ENCODE data around the gene PRKAR1B.
A peak's percentile ranks its signal among the peaks of the same experiment; 100 is the strongest.

The PRKAR1B gene

DNA sequence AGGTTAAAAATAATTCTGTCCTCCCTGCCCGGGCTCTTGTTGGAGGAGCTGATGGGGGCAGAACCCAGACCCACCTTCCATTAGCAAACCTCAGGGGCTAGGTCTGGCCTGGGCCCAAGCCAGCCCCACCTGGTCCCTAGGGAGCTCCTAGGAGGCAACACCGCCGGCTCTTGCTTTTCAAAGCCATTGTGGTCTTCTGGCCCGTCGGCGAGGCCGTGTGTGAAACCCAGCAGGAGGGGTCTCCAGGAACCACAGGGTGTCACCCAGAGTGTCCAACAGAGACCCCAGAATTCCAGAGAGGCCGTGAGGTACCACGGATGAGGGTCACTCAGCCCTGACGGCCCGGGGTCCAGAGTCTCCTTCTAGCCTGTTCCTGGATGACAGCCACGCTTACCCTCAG lies 190.8 kb downstream of the PRKAR1B start:
- H3K4me3 ChIP-seq (ENCODE audit: low read length in 2 of 2), result no peak overlapping the region
- H3K27ac ChIP-seq (replicated peaks; ENCODE audit: low read length), result no peak overlapping the region
- no peak for DNase-seq (ENCODE audit: low spot score)
- H3K9me3 ChIP-seq (replicated peaks in 1 of 2; ENCODE audit: control insufficient read depth in 2 of 2, insufficient read depth in 1 of 2, low read depth in 1 of 2, low read length in 2 of 2), result peaks cover 0 to 2% of the 10 kb centered on the region in 2 donors
- no peak overlapping the region for H2AFZ ChIP-seq (ENCODE audit: low read length)
- no peak overlapping the region for H2BK15ac ChIP-seq (ENCODE audit: low read length)
- H3K9ac ChIP-seq (ENCODE audit: low read depth, low read length, poor library complexity), result no peak overlapping the region
- no peaks in the 10 kb centered on the region for H3K36me3 ChIP-seq (replicated peaks in 1 of 2; ENCODE audit: control insufficient read depth in 2 of 2, insufficient read depth in 2 of 2, low read length in 2 of 2)
- peak overlapping the region; percentile 46 for H2AK5ac ChIP-seq (ENCODE audit: low read depth, low read length)
- no peak overlapping the region for H4K8ac ChIP-seq (ENCODE audit: low read depth, low read length)
- peaks cover 0 to 25% (median 0%) of the 10 kb centered on the region in 3 experiments for H3K27me3 ChIP-seq (ENCODE audit: control insufficient read depth in 3 of 3, insufficient read depth in 3 of 3, low read depth in 1 of 3, low read length in 3 of 3)
- H3K4ac ChIP-seq (ENCODE audit: low read length), result no peak overlapping the region
- H3K14ac ChIP-seq (ENCODE audit: low read length), result no peak overlapping the region
- peak overlapping the region; percentile 82 for H2BK5ac ChIP-seq (ENCODE audit: low read length)
- H3K23ac ChIP-seq (ENCODE audit: low read depth, low read length, poor library complexity), result no peak overlapping the region
- peak overlapping the region; percentile 61 for H2BK120ac ChIP-seq (ENCODE audit: low read depth, low read length)
- WGBS, 2 donors (ENCODE audit: extremely low coverage in 2 of 2, insufficient read length in 2 of 2, insufficient replicate concordance in 1 of 2), result no CpG with 5 or more reads among the region's 12 CpGs
- no peaks in the 10 kb centered on the region for H3K79me1 ChIP-seq (ENCODE audit: low read depth, low read length)
- no peak overlapping the region for H3K4me2 ChIP-seq (ENCODE audit: insufficient read depth, low read length, poor library complexity, severe bottlenecking)
- no peak overlapping the region for H2BK12ac ChIP-seq (ENCODE audit: low read length)
- no peak overlapping the region for H4K91ac ChIP-seq (ENCODE audit: low read depth, low read length, poor library complexity)
- no peaks in the 10 kb centered on the region for H3K4me1 ChIP-seq (ENCODE audit: control insufficient read depth in 2 of 2, insufficient read depth in 1 of 2, low read depth in 1 of 2, low read length in 2 of 2)
- H3K18ac ChIP-seq (ENCODE audit: low read length), result no peak overlapping the region

- no peak overlapping the region for H4K8ac ChIP-seq (ENCODE audit: low read depth, low read length)
- no peak overlapping the region for H3K9ac ChIP-seq (ENCODE audit: low read depth, low read length, poor library complexity)
- no peaks in the 10 kb centered on the region for H3K79me1 ChIP-seq (ENCODE audit: low read depth, low read length)
- H3K4me1 ChIP-seq (ENCODE audit: control insufficient read depth in 2 of 2, insufficient read depth in 1 of 2, low read depth in 1 of 2, low read length in 2 of 2), result no peaks in the 10 kb centered on the region
- peaks cover 0 to 28% (median 0%) of the 10 kb centered on the region in 3 experiments for H3K27me3 ChIP-seq (ENCODE audit: control insufficient read depth in 3 of 3, insufficient read depth in 3 of 3, low read depth in 1 of 3, low read length in 3 of 3)
- no peak overlapping the region for H3K4me3 ChIP-seq (ENCODE audit: low read length in 2 of 2)
- no peak for DNase-seq (ENCODE audit: low spot score)
- H3K14ac ChIP-seq (ENCODE audit: low read length), result no peak overlapping the region
- H2BK5ac ChIP-seq (ENCODE audit: low read length), result no peak overlapping the region
- H3K4me2 ChIP-seq (ENCODE audit: insufficient read depth, low read length, poor library complexity, severe bottlenecking), result no peak overlapping the region
- no peaks in the 10 kb centered on the region for H3K36me3 ChIP-seq (replicated peaks in 1 of 2; ENCODE audit: control insufficient read depth in 2 of 2, insufficient read depth in 2 of 2, low read length in 2 of 2)
- no peak overlapping the region for H2BK12ac ChIP-seq (ENCODE audit: low read length)
- no CpG with 5 or more reads among the region's 10 CpGs for WGBS, 2 donors (ENCODE audit: extremely low coverage in 2 of 2, insufficient read length in 2 of 2, insufficient replicate concordance in 1 of 2)
- peak overlapping the region; percentile 57 for H3K18ac ChIP-seq (ENCODE audit: low read length)
- H4K91ac ChIP-seq (ENCODE audit: low read depth, low read length, poor library complexity), result no peak overlapping the region
- H2BK120ac ChIP-seq (ENCODE audit: low read depth, low read length), result no peak overlapping the region
- H2BK15ac ChIP-seq (ENCODE audit: low read length), result no peak overlapping the region
- H3K4ac ChIP-seq (ENCODE audit: low read length), result no peak overlapping the region
- H3K23ac ChIP-seq (ENCODE audit: low read depth, low read length, poor library complexity), result peak overlapping the region; percentile 3
- no peak overlapping the region for H2AFZ ChIP-seq (ENCODE audit: low read length)
- H3K27ac ChIP-seq (replicated peaks; ENCODE audit: low read length), result no peak overlapping the region
- no peaks in the 10 kb centered on the region for H3K9me3 ChIP-seq (replicated peaks in 1 of 2; ENCODE audit: control insufficient read depth in 2 of 2, insufficient read depth in 1 of 2, low read depth in 1 of 2, low read length in 2 of 2)
- peak overlapping the region; percentile 8 for H2AK5ac ChIP-seq (ENCODE audit: low read depth, low read length)
Measured at GRCh38 chr7:534959-535358, 192.1 kb downstream of the PRKAR1B start.

- no peaks in the 10 kb centered on the region for H3K9me3 ChIP-seq (replicated peaks in 1 of 2; ENCODE audit: control insufficient read depth in 2 of 2, insufficient read depth in 1 of 2, low read depth in 1 of 2, low read length in 2 of 2)
Measured at GRCh38 chr7:534075-534474, 193.0 kb downstream of the PRKAR1B start.

GRCh38 chr7:533266-533665 lies 193.8 kb downstream of the PRKAR1B start:
- H3K27me3 ChIP-seq (ENCODE audit: control insufficient read depth in 3 of 3, insufficient read depth in 3 of 3, low read depth in 1 of 3, low read length in 3 of 3), result peaks cover 0 to 30% (median 0%) of the 10 kb centered on the region in 3 experiments
- H3K9ac ChIP-seq (ENCODE audit: low read depth, low read length, poor library complexity), result no peak overlapping the region
- H3K79me1 ChIP-seq (ENCODE audit: low read depth, low read length), result no peaks in the 10 kb centered on the region
- no peak overlapping the region for H3K23ac ChIP-seq (ENCODE audit: low read depth, low read length, poor library complexity)
- no peaks in the 10 kb centered on the region for H3K4me1 ChIP-seq (ENCODE audit: control insufficient read depth in 2 of 2, insufficient read depth in 1 of 2, low read depth in 1 of 2, low read length in 2 of 2)
- no peak overlapping the region for H3K27ac ChIP-seq (replicated peaks; ENCODE audit: low read length)
- no peak overlapping the region for H3K4me3 ChIP-seq (ENCODE audit: low read length in 2 of 2)
- no peaks in the 10 kb centered on the region for H3K36me3 ChIP-seq (replicated peaks in 1 of 2; ENCODE audit: control insufficient read depth in 2 of 2, insufficient read depth in 2 of 2, low read length in 2 of 2)
- no peak overlapping the region for H4K91ac ChIP-seq (ENCODE audit: low read depth, low read length, poor library complexity)
- no peak overlapping the region for H2BK120ac ChIP-seq (ENCODE audit: low read depth, low read length)
- H3K4ac ChIP-seq (ENCODE audit: low read length), result no peak overlapping the region
- peak overlapping the region; percentile 40 for H3K18ac ChIP-seq (ENCODE audit: low read length)
- no peak overlapping the region for H3K14ac ChIP-seq (ENCODE audit: low read length)
- no peak for DNase-seq (ENCODE audit: low spot score)
- H2BK12ac ChIP-seq (ENCODE audit: low read length), result no peak overlapping the region
- no CpG with 5 or more reads among the region's 17 CpGs for WGBS, 2 donors (ENCODE audit: extremely low coverage in 2 of 2, insufficient read length in 2 of 2, insufficient replicate concordance in 1 of 2)
- H2BK15ac ChIP-seq (ENCODE audit: low read length), result no peak overlapping the region
- H2BK5ac ChIP-seq (ENCODE audit: low read length), result no peak overlapping the region
- H2AK5ac ChIP-seq (ENCODE audit: low read depth, low read length), result peak overlapping the region; percentile 66
- H3K9me3 ChIP-seq (replicated peaks in 1 of 2; ENCODE audit: control insufficient read depth in 2 of 2, insufficient read depth in 1 of 2, low read depth in 1 of 2, low read length in 2 of 2), result no peaks in the 10 kb centered on the region
- H3K4me2 ChIP-seq (ENCODE audit: insufficient read depth, low read length, poor library complexity, severe bottlenecking), result no peak overlapping the region
- H2AFZ ChIP-seq (ENCODE audit: low read length), result no peak overlapping the region
- H4K8ac ChIP-seq (ENCODE audit: low read depth, low read length), result no peak overlapping the region

More at GRCh38 chr7:534075-534474, 193.0 kb downstream of the PRKAR1B start:
- no peak overlapping the region for H3K18ac ChIP-seq (ENCODE audit: low read length)
- H2BK5ac ChIP-seq (ENCODE audit: low read length), result no peak overlapping the region
- no peaks in the 10 kb centered on the region for H3K79me1 ChIP-seq (ENCODE audit: low read depth, low read length)
- peak overlapping the region; percentile 57 for H3K23ac ChIP-seq (ENCODE audit: low read depth, low read length, poor library complexity)
- H3K36me3 ChIP-seq (replicated peaks in 1 of 2; ENCODE audit: control insufficient read depth in 2 of 2, insufficient read depth in 2 of 2, low read length in 2 of 2), result no peaks in the 10 kb centered on the region
- DNase-seq (ENCODE audit: low spot score), result no peak
- H3K27ac ChIP-seq (replicated peaks; ENCODE audit: low read length), result no peak overlapping the region
- no peak overlapping the region for H4K8ac ChIP-seq (ENCODE audit: low read depth, low read length)
- no peak overlapping the region for H3K14ac ChIP-seq (ENCODE audit: low read length)
- H2AK5ac ChIP-seq (ENCODE audit: low read depth, low read length), result no peak overlapping the region
- no peak overlapping the region for H2BK12ac ChIP-seq (ENCODE audit: low read length)
- WGBS, 2 donors (ENCODE audit: extremely low coverage in 2 of 2, insufficient read length in 2 of 2, insufficient replicate concordance in 1 of 2), result no CpG with 5 or more reads among the region's 8 CpGs
- no peak overlapping the region for H2BK15ac ChIP-seq (ENCODE audit: low read length)
- H2BK120ac ChIP-seq (ENCODE audit: low read depth, low read length), result no peak overlapping the region
- no peak overlapping the region for H4K91ac ChIP-seq (ENCODE audit: low read depth, low read length, poor library complexity)
- no peaks in the 10 kb centered on the region for H3K4me1 ChIP-seq (ENCODE audit: control insufficient read depth in 2 of 2, insufficient read depth in 1 of 2, low read depth in 1 of 2, low read length in 2 of 2)
- H3K4me2 ChIP-seq (ENCODE audit: insufficient read depth, low read length, poor library complexity, severe bottlenecking), result no peak overlapping the region
- H3K27me3 ChIP-seq (ENCODE audit: control insufficient read depth in 3 of 3, insufficient read depth in 3 of 3, low read depth in 1 of 3, low read length in 3 of 3), result peaks cover 0 to 30% (median 0%) of the 10 kb centered on the region in 3 experiments
- H2AFZ ChIP-seq (ENCODE audit: low read length), result no peak overlapping the region
- H3K4me3 ChIP-seq (ENCODE audit: low read length in 2 of 2), result no peak overlapping the region
- H3K4ac ChIP-seq (ENCODE audit: low read length), result no peak overlapping the region
- H3K9ac ChIP-seq (ENCODE audit: low read depth, low read length, poor library complexity), result no peak overlapping the region

All from neuronal stem cell (in vitro differentiated cells).